ENCODE measurements around the gene FAM186B.

Gene FAM186B

DNA sequence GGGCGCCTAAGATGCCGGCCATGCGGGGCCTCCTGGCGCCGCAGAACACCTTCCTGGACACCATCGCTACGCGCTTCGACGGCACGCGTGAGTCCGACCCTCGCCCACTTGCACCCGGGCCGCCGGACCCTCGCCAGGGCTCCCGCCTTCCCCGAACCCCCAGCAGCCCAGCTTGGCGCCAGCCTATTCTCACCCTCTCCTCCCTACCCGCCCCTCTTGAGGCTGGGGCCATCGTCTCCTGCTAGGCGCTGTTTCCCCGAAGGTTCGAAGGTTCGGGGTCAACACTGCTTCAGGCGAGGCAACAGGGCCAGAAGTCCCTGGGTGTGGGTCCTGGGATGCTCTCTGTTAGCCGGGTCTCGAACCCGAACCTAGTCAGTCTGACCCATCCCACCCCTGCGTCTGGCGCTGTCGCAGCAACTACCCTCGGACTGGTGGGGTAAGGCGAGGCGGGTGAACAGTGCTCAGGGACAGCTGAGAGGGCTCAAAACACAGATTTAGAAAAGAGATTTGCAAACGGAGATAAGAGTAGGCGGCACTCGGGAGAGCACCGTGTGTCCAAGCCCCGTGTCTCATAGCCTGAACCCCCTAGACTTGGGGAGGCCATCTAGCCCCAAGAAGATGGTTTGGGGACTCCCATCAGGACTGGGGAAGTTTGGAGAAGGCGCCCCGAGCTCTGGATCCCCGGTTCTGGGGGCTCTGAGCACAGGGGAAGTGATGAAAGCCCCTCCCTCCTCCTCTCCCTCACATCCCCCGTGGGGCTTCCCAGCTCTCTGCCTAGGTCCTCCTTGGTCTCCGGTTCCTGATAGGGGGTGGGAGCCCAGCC lies 65.8 kb downstream of the FAM186B start:
- DNase-seq (ENCODE audit: low read depth in 2 of 3, low spot score in 2 of 3), result no peak

DNA sequence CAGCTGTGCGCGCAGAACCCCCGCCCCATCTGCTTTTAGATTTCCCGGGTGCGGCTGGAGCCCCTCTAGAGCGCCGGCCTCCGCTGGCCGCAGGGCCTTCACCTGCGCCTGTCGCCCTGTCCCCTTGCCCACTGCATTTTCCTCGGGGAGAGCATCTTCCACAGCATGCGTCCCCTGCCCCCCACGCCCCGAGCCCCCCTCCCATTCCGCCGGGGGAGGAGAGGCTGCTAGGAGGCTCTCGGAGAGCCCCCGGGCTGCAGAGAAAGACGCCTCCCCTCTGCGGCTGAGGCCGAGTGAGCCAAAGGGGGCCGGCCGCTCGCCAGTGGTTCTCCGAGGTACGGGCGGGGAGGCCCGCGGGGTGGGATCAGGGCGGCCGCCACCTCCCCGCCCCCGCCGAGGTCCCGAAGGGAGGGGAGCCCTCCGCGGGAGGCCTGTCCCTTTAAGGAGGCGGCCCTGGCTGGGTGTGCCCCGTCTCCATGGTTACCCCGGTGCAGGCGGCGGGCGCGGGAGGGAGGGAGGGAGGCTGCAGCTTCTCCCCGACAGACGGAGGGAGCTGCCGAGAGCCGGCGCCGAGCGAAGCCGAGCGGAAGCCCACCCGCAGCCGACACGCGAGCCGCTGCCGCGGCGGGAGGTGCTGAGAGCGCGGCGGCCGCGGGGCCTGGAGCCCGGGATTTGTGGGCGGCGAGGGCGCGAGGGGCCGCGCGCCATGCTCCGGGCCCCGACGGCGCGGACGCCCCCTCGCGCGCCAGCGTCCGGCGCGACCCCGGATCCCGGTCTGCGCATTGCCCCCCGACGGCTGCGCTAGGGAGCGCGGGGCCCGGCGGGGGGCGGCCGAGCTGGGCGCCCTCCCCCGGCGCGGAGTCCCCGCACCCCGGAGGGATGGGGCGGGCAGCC lies 66.7 kb downstream of the FAM186B start, which contains the start of gene KCNH3:
Gene KCNH3, plus strand, starts transcription at position 521 of the 894 bp plus-strand sequence. CDS start 387 bp downstream, outside the sequence.
- DNase-seq (ENCODE audit: low read depth in 2 of 3, low spot score in 2 of 3), result peak; percentile 61 to 70 (median 61)

DNA sequence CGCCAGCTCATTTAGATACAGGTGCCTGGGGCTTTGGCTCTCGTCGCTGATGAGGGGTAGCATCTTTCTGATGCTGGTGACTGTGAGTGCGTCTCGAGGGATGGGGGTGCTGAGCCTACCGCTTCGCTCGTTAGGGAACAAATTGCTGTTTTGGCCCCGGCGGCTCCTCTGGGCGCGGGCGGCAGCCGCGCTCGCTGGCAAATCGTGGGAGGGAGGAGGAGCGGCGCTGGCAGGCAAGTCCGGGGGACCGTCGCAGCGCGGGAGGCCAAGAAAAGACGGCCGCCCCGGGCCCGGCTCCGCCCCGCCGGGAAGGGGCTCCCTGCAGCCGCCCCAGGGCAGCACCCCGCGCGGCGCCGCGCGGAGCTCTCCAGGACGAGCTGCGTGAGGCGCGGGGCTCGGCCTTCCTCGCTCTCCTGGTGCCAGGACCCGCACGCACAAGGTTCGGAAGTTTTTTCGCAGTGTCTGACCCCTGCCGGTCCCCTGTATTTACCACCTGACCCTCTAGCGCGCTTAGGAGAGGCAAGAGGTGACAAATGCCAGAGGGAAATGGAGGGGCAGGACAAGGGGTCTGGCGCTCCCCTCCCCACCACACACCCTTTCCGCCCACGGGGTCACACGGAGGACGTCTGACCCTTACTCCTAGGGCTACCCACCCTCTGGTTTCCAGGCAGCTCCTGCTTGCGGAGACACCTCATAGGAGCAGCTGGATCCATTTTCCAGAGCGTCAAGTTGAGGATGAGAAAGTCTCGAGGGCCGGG lies 67.5 kb downstream of the FAM186B start:
- no peak for DNase-seq (ENCODE audit: low read depth in 2 of 3, low spot score in 2 of 3)

All from activated CD8-positive, alpha-beta memory T cell treated with anti-CD3 and anti-CD28 coated beads for 48 hours (primary cell).